Suppressor macrophage treated with lipopolysaccharide for 4 hours (primary cell): ENCODE measurements around the gene LGI4.
"Not testable (repeated sequence)": the region's sequence is repeated elsewhere in the genome, so short reads cannot be mapped to it uniquely, and the experiment has no call there.

Experiments used
- DNase-seq: peaks from one replicate; pipeline ENCODE4 v3.0.0-alpha.2; 2020

Gene LGI4

GRCh38 chr19:35105047-35105410, 29.8 kb downstream of the LGI4 start:
- no peak for DNase-seq

GRCh38 chr19:35104361-35104760, 30.5 kb downstream of the LGI4 start:
- DNase-seq: no peak

- not testable (repeated sequence) for DNase-seq
Measured at GRCh38 chr19:35103614-35104013, 31.2 kb downstream of the LGI4 start.

GRCh38 chr19:35101949-35102348, 32.9 kb downstream of the LGI4 start:
- not testable (repeated sequence) for DNase-seq

GRCh38 chr19:35100588-35101533, 34.0 kb downstream of the LGI4 start:
- DNase-seq: no peak

GRCh38 chr19:35099897-35100275, 35.0 kb downstream of the LGI4 start:
- DNase-seq: no peak

- DNase-seq: no peak
Measured at GRCh38 chr19:35099155-35099896, 35.5 kb downstream of the LGI4 start.

GRCh38 chr19:35098413-35099049, 36.3 kb downstream of the LGI4 start:
- DNase-seq: no peak

GRCh38 chr19:35095667-35096368, 39.0 kb downstream of the LGI4 start:
- DNase-seq: no peak

- DNase-seq: no peak
Measured at GRCh38 chr19:35094656-35095055, 40.2 kb downstream of the LGI4 start.

- no peak for DNase-seq
Measured at GRCh38 chr19:35093941-35094647, 40.8 kb downstream of the LGI4 start.

GRCh38 chr19:35093430-35093829, 41.4 kb downstream of the LGI4 start:
- DNase-seq: no peak

GRCh38 chr19:35090506-35091214, 44.2 kb downstream of the LGI4 start:
- DNase-seq: peak; percentile 64

GRCh38 chr19:35090160-35090505, 44.7 kb downstream of the LGI4 start:
- DNase-seq: no peak

- no peak for DNase-seq
Measured at GRCh38 chr19:35089554-35089953, 45.3 kb downstream of the LGI4 start.

GRCh38 chr19:35088131-35088913, 46.5 kb downstream of the LGI4 start:
- DNase-seq: no peak

- DNase-seq: no peak
Measured at GRCh38 chr19:35087393-35087792, 47.5 kb downstream of the LGI4 start.

GRCh38 chr19:35086455-35086854, 48.4 kb downstream of the LGI4 start:
- no peak for DNase-seq

- DNase-seq: no peak
Measured at GRCh38 chr19:35085947-35086346, 48.9 kb downstream of the LGI4 start.

- no peak for DNase-seq
Measured at GRCh38 chr19:35084509-35084762, 50.4 kb downstream of the LGI4 start.
